Activated CD4-positive, alpha-beta T cell treated with anti-CD3 and anti-CD28 coated beads, Interleukin-2, amount 50 U/mL, for 1 hour (primary cell): ENCODE data around the gene CAMK2B.

Experiments
- DNase-seq: peaks from one replicate; pipeline ENCODE4 v3.0.0-alpha.2; 2020

Gene CAMK2B

GRCh38 chr7:44325201-44325671, at the start of gene CAMK2B:
TSS of gene CAMK2B (minus strand) at chr7:44325594. CDS start at chr7:44325421, 173 bp downstream.
- no peak for DNase-seq

DNA sequence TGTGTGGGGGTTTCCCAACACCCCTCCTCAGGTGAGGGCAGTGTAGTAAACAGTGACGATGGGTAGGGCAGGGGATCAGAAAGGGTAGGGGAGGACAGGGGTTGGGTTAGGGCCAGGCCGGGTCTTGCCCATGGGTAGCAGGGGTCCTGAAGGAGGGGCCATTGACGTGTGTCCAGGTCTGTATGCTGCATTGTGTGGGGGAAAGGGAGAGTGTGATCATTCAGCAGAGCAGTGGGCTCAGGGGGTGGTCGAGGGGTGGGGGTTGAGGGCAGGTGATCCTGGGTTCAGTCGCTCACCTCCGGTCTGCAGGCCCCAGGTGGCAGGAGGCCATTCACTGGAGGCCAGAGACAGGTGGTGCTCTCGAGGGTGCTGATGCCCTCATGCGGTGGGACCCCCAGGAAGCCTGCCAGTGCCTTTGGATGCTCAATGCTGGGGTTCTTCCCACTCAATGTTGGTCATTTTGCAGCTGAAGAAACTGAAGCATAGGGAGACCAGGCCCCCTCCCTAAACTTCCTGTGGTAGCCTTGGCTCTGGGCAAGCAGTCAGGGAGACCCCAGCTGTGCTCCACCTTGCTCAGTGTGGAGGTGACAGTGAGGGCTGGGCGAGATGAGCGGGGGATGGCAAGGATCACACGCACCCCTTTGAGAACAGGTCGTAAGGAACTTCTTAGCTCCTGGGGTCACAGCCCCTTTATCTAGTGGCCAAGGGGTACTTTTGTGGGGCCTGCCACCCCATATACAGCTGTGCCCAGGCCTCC, 48.8 kb upstream of the CAMK2B start:
- DNase-seq = no peak

DNA sequence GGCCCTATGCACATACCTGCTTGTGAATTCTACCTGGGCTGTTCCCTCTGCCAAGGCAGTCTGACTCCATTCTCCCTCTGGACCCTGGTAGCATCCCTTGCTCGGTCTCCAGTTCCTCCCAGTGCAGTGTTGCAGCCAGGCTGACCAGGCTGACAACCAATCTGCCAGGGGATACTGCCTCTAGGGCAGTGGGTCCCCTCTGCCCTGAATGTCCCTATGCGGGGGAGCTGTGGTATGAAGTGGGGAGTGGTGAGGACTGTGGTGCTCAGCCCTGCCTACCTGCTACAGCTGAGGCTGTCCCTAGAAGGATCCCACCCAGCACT, 48.0 kb upstream of the CAMK2B start:
- DNase-seq = no peak

- DNase-seq = no peak
Observed at GRCh38 chr7:44372560-44373417, 47.4 kb upstream of the CAMK2B start.

DNA sequence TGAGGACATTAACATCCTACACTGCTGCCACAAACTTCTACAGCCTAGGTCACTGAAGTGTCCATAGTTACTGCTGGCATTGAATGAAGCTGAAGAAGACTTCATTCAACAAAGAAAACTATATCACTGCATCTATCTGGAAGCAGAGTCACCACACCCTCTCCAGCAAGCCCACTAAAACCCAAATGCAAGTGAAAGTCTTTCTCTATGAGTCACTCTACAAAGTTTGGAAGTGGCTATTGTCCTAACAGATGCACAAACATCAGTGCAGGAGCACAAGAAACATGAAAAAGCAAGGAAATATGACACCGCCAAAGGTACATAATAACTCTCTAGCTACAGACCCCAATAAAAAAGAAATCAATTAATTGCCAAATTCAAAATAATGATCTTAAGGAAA, 43.5 kb upstream of the CAMK2B start:
- no peak for DNase-seq

- DNase-seq = no peak
Observed at GRCh38 chr7:44368455-44368854, 43.1 kb upstream of the CAMK2B start.

DNA sequence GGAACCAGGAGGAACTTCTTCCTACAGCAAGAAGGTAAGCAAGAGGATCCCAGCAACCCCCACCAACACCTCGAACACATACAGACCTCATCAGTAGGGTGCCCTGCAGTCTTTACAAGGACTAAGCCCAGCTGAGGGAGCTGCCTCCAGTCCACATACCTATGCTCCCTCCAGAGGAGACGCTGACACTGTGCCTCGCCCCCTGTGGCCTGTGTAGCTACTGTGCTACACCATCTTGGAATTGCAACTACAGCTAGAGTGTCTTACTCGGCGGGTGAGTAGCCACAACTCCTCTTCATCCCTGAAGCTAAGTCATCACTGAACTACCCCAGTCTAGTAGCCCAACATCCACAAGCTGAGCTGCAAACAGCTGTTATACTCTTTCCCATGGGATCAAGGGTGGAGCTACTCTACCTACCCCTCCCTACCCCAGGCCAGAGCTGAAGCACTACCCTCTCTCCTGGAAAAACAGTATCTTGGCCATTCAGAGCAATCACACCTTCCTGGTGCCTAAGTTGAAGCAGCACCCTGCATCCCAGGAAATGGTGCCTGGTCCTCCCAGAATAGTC, 42.2 kb upstream of the CAMK2B start:
- DNase-seq = no peak

GRCh38 chr7:44366986-44367385, 41.6 kb upstream of the CAMK2B start:
- no peak for DNase-seq

DNA sequence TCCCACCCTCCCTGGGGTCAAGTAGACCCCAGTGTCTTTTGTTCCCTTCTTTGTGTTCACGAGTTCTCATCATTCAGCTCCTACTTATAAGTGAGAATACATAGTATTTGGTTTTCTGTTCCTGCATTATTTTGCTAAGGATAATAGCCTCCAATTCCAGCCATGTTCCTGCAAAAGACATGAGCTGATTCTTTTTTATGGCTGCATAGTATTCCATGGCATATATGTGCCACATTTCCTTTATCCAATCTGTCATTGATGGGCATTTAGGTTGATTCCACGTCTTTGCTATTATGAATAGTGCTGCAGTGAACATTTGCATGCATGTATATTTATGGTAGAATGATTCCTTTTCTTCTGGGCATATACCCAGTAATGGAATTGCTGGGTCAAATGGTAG, 28.3 kb upstream of the CAMK2B start:
- DNase-seq = no peak

DNA sequence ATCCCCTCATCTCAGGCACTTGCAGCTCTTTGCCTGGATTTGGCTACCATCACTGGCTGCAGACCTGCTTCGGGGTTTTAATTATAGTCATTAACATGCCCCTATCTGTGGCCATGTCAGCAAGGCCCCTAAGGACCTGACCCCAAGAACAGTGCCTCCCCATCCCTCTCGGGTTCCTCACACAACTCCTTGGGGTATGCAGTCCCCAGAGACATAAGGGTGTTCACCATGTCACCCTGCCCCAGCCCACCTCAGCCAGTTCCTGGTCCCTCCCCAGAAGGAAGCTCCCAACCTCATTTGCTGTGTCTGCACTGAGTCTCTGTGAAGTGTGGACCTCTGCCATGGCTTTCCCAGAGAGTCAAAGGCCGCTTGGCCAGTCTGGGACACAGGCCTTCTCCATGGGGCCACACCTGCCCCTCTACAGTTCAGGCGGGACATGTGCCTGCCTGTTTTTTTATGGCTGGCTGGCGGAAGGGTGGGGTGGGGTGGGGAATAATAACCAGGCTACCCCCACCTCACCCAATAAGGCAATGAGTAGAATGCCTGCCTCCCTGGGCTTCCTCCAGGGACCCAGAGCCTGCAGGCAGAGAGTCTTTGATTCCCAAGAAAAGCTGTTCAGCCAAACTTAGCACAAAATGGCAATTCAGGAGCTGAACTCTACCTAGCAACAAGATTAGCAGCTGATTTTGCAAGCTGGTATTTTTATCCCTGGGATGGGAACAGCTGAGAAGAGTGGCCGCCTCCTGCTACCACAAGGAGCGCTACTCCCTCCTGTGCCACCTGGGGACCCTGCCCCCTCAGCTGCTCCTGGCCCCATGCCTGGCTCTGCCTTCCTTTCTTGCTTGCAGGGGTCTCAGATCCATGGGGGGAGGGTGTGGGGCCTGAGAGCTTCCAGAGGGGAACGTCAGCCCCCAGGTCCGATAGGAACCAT, 23.7 kb upstream of the CAMK2B start:
- DNase-seq = no peak

GRCh38 chr7:44348300-44348699, 22.9 kb upstream of the CAMK2B start:
- DNase-seq = no peak

DNA sequence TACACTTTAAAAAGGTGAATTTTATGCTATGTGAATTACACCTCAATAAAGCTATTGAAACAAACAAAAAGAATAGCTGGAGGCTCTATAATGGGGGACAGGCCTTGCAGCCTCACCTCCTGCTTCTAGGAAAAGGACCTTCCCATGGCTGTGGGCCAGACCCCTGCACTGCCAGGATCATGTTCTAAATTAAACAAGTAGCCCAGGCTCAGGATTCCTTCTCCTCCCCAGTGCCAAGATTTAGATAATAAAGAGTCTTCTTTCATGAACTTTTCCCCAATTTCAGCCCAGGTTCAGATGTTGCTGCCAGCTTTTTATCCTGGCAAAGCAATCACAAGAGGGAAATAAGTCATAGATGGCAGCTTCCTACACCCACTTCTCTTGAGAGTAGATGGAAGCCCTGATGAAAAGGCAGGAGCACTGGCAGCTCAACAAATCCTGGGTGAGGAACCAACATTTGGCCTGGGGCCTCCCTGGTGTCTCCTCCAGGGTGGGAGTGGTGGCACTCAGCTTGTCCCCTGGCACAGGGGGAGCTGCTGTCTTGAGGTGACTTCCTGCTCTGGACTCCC, 22.2 kb upstream of the CAMK2B start:
- DNase-seq = no peak

GRCh38 chr7:44346063-44346462, 20.7 kb upstream of the CAMK2B start:
- DNase-seq = no peak

DNA sequence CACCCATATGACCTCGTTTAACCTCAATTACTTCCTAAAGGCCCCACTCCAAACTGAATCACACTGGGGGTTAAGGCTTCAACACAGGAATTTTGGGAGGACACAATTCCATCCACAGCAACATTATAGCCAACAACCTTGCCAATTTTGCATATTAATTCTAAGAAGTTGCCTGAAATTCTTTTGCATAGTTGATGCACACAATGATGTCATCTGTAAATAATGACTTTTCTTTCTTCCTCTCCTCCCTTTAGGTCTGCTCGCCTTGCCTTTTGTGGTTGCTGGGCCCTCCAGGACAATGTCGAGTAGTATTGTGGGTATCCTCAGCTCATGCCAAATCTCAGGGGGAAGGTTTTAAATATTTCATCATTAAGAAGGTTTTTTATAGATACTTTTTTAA, 16.0 kb upstream of the CAMK2B start:
- DNase-seq = no peak

GRCh38 chr7:44338600-44338999, 13.2 kb upstream of the CAMK2B start:
- DNase-seq = no peak

- no peak for DNase-seq
Observed at GRCh38 chr7:44336491-44336890, 11.1 kb upstream of the CAMK2B start.

- DNase-seq = no peak
Observed at GRCh38 chr7:44335184-44335583, 9.8 kb upstream of the CAMK2B start.

DNA sequence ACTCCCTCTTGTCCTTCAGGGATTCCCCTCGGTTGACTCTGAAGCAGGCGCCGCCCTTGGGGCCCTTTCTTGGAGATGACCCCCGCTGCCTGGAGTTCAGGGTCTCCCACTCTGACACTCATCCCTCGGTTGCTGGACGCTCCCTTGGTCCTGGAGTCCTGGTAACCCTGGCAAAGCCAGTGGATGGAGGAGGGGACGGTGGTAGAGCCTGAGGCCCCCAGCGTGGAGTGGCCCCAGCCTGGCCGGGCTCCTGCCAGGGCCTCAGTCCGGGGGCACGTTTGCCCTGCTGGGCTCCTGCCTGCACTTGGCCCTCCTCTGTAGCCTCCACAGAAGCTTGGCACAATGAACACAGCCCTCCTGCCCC, 9.3 kb upstream of the CAMK2B start:
- DNase-seq = no peak

GRCh38 chr7:44333911-44334733, 8.7 kb upstream of the CAMK2B start:
- no peak for DNase-seq

- no peak for DNase-seq
Observed at GRCh38 chr7:44331682-44332081, 6.3 kb upstream of the CAMK2B start.

DNA sequence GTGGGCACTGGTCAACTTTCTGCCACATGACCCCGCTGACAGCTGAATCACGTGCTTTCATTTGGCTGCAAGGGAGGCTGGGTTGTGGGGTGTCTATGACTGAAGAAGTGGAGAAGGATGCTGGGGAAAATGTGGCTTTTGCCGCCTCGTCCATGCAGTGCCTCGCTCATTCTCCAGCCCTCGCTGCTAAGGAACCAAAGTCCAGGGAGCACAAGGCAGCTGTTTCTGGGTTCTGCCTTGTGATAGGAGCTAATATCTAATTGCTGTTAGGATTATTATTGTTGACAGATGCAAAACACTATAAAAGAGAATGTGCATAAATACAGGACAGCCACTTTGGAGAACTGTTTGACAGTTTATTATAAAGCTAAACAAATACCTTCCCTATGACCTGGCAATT, 4.9 kb upstream of the CAMK2B start:
- DNase-seq = no peak

- no peak for DNase-seq
Observed at GRCh38 chr7:44329888-44330287, 4.5 kb upstream of the CAMK2B start.
